Upper lobe of left lung (tissue), 4 donors: ENCODE results near the gene SP7.

ENCODE experiments used
- POLR2A ChIP-seq, 4 donors: fragments of 450-650 bp; IDR thresholded peaks; one replicate each; pipeline ENCODE4 v1.5.1; 2016 to 2017; ENCODE audit warnings: antibody characterized with exemption in 4 of 4, mild to moderate bottlenecking in 2 of 4
- TF ChIP-seq, protein P1 (sequence below), 6 experiments: fragments of 450-650 bp in 4 of 6; fragments of 200-600 bp in 2 of 6; sonication (generic) in 2 of 6; IDR thresholded peaks; one replicate each; pipeline ENCODE4 v1.5.1; 2016 to 2019; ENCODE audit warnings: antibody characterized with exemption in 6 of 6

DNA sequence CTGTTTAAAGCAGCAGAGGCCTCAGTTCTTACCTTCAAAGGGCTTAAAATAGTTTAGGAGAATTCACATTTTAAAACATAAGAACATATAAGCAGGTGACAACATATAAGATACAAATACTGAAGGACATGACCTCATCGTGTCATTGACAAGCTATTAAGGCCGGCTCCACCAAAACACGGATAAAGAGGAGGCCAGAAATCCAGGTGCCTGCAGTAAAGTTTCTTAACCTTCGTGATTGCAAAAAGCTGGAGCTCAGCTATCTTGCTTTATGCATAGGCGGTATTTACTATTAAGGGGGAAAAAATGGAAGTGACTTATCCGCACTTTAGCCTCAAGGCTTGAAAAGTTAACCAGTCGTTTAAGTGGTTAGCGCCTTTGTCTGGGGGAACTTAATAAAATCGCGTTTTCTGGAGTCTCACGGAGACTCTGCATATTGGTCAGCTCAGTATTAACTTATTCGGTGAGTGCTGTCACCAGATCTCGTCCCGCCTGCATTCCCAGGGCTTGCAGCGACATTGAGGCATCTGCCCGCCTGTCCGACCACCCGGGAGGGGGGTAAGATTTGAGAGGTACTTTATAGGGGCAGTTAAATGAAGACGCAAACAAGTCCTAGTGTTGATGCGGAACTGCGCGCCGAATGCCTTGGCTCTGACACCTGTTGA is 42.7 kb upstream of the SP7 start:
- TF ChIP-seq, protein P1, sequence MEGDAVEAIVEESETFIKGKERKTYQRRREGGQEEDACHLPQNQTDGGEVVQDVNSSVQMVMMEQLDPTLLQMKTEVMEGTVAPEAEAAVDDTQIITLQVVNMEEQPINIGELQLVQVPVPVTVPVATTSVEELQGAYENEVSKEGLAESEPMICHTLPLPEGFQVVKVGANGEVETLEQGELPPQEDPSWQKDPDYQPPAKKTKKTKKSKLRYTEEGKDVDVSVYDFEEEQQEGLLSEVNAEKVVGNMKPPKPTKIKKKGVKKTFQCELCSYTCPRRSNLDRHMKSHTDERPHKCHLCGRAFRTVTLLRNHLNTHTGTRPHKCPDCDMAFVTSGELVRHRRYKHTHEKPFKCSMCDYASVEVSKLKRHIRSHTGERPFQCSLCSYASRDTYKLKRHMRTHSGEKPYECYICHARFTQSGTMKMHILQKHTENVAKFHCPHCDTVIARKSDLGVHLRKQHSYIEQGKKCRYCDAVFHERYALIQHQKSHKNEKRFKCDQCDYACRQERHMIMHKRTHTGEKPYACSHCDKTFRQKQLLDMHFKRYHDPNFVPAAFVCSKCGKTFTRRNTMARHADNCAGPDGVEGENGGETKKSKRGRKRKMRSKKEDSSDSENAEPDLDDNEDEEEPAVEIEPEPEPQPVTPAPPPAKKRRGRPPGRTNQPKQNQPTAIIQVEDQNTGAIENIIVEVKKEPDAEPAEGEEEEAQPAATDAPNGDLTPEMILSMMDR (IDR thresholded peaks at IDR 0.05) = no peak
- no peak for TF ChIP-seq POLR2A (IDR thresholded peaks at IDR 0.05)
